ENCODE results near the gene RAB6B.

The RAB6B gene

GRCh38 chr3:133868186-133868585 is 27.5 kb downstream of the RAB6B start:
- H3K4me1 ChIP-seq, result peaks cover 43% of the 10 kb centered on the region
- H3K9ac ChIP-seq, result no peak overlapping the region
- peaks cover 55% of the 10 kb centered on the region for H3K79me2 ChIP-seq
- no peak overlapping the region for H3K27ac ChIP-seq
- H3K4me2 ChIP-seq (ENCODE audit: low read length), result no peak overlapping the region
- H2AFZ ChIP-seq, result no peak overlapping the region
- no peaks in the 10 kb centered on the region for H3K36me3 ChIP-seq (ENCODE audit: control insufficient read depth, insufficient read depth, low read length)
- H3K27me3 ChIP-seq (ENCODE audit: control insufficient read depth, insufficient read depth, low read length), result no peaks in the 10 kb centered on the region
- H3K9me3 ChIP-seq (ENCODE audit: control insufficient read depth, low read length), result no peaks in the 10 kb centered on the region
- TF ChIP-seq CTCF (IDR thresholded peaks at IDR 0.05), result no peak
- H3K4me3 ChIP-seq (ENCODE audit: low read depth, low read length), result no peak overlapping the region

- no peak for TF ChIP-seq CTCF (IDR thresholded peaks at IDR 0.05)
These were observed 29.5 kb downstream of the RAB6B start for GRCh38 chr3:133866141-133866540.

GRCh38 chr3:133865136-133865855 is 30.4 kb downstream of the RAB6B start:
- H3K9ac ChIP-seq, result no peak overlapping the region
- H3K27me3 ChIP-seq (ENCODE audit: control insufficient read depth, insufficient read depth, low read length), result no peaks in the 10 kb centered on the region
- no peak overlapping the region for H3K27ac ChIP-seq
- no peak for TF ChIP-seq CTCF (IDR thresholded peaks at IDR 0.05)
- peaks cover 53% of the 10 kb centered on the region for H3K79me2 ChIP-seq
- no peak overlapping the region for H3K4me3 ChIP-seq (ENCODE audit: low read depth, low read length)
- H2AFZ ChIP-seq, result no peak overlapping the region
- peaks cover 35% of the 10 kb centered on the region for H3K4me1 ChIP-seq
- H3K9me3 ChIP-seq (ENCODE audit: control insufficient read depth, low read length), result no peaks in the 10 kb centered on the region
- no peak overlapping the region for H3K4me2 ChIP-seq (ENCODE audit: low read length)
- H3K36me3 ChIP-seq (ENCODE audit: control insufficient read depth, insufficient read depth, low read length), result no peaks in the 10 kb centered on the region

More at GRCh38 chr3:133866141-133866540, 29.5 kb downstream of the RAB6B start:
- Histone ChIP-seq H3K27me3 (ENCODE audit: control insufficient read depth, insufficient read depth, low read length) (no peaks in the 10 kb centered on the region), H3K79me2 (peaks cover 54% of the 10 kb centered on the region), H3K4me3 (ENCODE audit: low read depth, low read length) (no peak overlapping the region), H3K9ac (no peak overlapping the region), H3K9me3 (ENCODE audit: control insufficient read depth, low read length) (no peaks in the 10 kb centered on the region), H3K27ac (no peak overlapping the region), H2AFZ (no peak overlapping the region), H3K4me1 (peaks cover 35% of the 10 kb centered on the region), H3K36me3 (ENCODE audit: control insufficient read depth, insufficient read depth, low read length) (no peaks in the 10 kb centered on the region), H3K4me2 (ENCODE audit: low read length) (no peak overlapping the region)

- peaks cover 47% of the 10 kb centered on the region for H3K79me2 ChIP-seq
- H3K27me3 ChIP-seq (ENCODE audit: control insufficient read depth, insufficient read depth, low read length), result no peaks in the 10 kb centered on the region
- H3K36me3 ChIP-seq (ENCODE audit: control insufficient read depth, insufficient read depth, low read length), result no peaks in the 10 kb centered on the region
- no peaks in the 10 kb centered on the region for H3K9me3 ChIP-seq (ENCODE audit: control insufficient read depth, low read length)
- H3K27ac ChIP-seq, result no peak overlapping the region
- H3K4me3 ChIP-seq (ENCODE audit: low read depth, low read length), result no peak overlapping the region
- H2AFZ ChIP-seq, result no peak overlapping the region
- no peak for TF ChIP-seq CTCF (IDR thresholded peaks at IDR 0.05)
- no peak overlapping the region for H3K9ac ChIP-seq
- H3K4me1 ChIP-seq, result peaks cover 35% of the 10 kb centered on the region
- no peak overlapping the region for H3K4me2 ChIP-seq (ENCODE audit: low read length)
These were observed 31.1 kb downstream of the RAB6B start for GRCh38 chr3:133864616-133865015.

GRCh38 chr3:133863911-133864310 is 31.8 kb downstream of the RAB6B start:
- H3K27ac ChIP-seq, result no peak overlapping the region
- H3K9me3 ChIP-seq (ENCODE audit: control insufficient read depth, low read length), result no peaks in the 10 kb centered on the region
- H3K4me1 ChIP-seq, result peaks cover 32% of the 10 kb centered on the region
- no peak for TF ChIP-seq CTCF (IDR thresholded peaks at IDR 0.05)
- no peak overlapping the region for H3K4me2 ChIP-seq (ENCODE audit: low read length)
- H3K9ac ChIP-seq, result no peak overlapping the region
- no peaks in the 10 kb centered on the region for H3K36me3 ChIP-seq (ENCODE audit: control insufficient read depth, insufficient read depth, low read length)
- H3K27me3 ChIP-seq (ENCODE audit: control insufficient read depth, insufficient read depth, low read length), result no peaks in the 10 kb centered on the region
- peaks cover 42% of the 10 kb centered on the region for H3K79me2 ChIP-seq
- no peak overlapping the region for H2AFZ ChIP-seq
- no peak overlapping the region for H3K4me3 ChIP-seq (ENCODE audit: low read depth, low read length)

All from parathyroid adenoma (tissue), 2 donors.